Measurements from ENCODE around the gene PPM1H. TPM values are rescaled to one million over a fixed set of nuclear protein-coding genes. Genes with fewer than 3 reads are reported as not detected.
"Not testable (repeated sequence)": the region's sequence is repeated elsewhere in the genome, so short reads cannot be mapped to it uniquely, and the experiment has no call there.

Gene PPM1H
- total RNA-seq, 1 donor from 2014 or later = 4.0 TPM

DNA sequence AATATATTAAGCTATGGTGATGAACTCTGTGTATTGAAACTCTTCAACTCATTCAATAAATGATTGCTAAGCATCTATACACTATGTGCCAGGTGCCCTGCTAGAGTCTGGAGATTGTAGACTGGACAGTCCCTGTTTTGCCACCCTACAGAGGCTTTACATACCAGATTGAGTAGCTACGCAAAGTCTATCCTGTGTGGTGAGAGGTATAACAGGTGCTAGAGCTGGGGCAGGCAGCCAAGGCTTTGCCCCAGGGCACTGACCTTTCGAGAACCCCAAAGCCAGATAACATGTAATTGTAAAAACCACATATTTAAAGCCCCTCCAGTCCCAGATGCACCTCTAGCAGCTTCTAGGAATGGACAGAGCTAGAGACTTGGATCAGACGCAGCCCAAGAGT, 52.8 kb downstream of the PPM1H start:
- DNase-seq (ENCODE audit: low spot score) = no peak
- intact Hi-C loops (cut with DNase I) = no loop called here

DNA sequence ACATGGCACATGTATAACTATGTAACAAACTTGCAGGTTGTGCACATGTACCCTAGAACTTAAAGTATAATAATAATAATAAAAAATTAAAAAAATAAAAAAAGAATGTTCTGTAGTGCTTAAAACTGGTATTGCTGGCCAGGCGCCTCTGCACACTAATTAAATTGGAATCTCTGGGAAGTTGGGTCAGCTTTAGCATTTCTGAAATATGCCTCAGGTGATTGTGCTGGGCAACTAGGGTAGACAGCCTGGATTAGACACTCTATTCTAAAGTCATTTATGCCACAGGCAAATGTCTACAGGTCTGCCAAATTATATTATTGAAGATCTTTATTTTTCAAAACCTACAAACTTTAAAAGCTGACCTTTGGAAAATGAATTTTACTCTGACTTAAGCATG, 55.3 kb downstream of the PPM1H start:
- intact Hi-C loops (cut with DNase I) = no loop called here
- no peak for DNase-seq (ENCODE audit: low spot score)

DNA sequence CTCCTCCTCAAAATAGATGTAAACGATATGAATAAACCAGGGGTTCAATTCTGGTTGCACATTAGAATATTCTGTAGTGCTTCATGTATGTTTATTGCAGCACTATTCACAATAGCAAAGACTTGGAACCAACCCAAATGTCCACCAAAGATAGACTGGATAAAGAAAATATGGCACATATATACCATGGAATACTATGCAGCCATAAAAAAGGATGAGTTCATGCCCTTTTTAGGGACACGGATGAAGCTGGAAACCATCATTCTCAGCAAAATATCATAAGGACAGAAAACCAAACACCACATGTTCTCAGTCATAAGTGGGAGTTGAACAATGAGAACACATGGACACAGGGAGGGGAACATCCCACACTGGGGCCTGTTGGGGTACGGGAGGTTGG, 55.7 kb downstream of the PPM1H start:
- DNase-seq (ENCODE audit: low spot score); intact Hi-C loops (cut with DNase I): not testable (repeated sequence)

DNA sequence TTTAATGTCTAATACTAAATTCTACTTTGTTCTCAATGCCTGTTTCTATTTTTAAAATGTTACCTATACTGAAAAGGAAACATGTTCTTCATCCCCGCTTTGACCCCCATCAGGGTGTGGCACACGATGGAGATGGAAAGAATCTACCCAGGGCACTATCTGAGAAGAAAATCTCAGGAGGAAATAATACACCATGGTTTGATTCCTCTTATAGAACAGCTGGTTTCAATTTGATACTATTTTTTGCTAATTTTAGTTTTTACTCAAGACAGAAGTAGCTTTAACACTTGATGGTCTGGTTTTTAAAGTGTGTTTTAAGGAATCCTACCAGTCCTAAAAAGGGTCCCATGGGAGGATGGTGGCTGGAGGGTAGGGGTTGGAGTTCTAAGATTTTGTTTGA, 56.7 kb downstream of the PPM1H start:
- intact Hi-C loops (cut with DNase I) = no loop called here
- no peak for DNase-seq (ENCODE audit: low spot score)

DNA sequence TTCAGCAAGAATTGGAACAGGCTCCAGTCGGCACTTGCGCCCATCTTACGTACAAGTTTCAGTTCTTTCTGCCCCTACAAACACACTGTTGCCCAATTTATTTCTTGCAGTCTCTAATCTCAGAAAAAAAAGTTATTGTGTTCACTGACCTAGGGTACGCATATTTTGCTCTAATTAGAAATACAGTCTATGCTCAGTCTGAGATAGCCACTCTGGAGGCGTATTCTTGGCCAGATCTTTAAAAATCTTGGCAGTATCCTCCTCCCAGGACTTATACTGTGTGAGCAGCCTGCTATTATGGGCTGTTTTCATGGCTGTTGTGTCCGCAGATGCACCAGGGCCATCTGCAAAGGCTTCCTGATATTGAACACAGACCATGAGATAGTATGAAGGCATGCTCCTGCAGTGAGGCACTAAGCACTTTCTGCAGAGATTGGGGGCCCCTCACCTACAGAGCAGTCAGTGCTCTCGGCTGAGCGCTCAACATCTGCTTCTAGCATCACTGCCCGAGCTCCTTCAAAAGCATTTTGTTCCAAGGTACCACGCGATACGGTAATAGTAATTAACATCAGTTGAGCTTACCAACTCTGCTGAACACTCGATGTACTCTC, 57.9 kb downstream of the PPM1H start:
- DNase-seq (ENCODE audit: low spot score) = no peak

DNA sequence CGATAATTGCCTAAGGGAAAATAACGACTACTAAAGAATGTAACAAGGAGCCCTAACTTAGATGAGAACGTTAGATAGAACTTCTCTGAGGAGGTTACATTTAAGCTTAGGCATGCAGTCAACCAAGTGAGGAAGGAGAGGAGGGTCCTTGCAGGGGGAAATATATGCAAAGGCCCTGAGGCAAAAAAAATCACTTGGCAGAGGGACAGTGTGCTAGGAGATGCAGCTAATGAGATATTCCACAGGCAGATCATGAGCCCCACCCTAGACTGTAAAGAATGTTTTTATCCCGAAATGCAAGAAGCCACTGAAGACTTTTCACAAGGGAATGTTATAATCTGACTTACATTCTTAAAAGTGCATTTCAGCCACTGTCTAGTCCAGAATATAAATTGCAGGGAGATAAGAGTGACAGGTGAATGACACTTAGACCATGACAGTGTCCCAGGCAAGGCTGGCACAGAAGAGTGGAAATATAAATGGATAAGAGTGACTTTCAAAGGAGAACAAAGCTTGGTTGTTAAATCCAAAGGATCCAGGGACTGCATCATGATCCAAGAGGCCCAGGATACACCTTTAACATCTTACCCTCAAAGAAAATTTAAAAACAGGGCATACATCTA, 61.0 kb downstream of the PPM1H start:
- DNase-seq (ENCODE audit: low spot score) = no peak
- intact Hi-C loops (cut with DNase I) = no loop called here

More for the DNA sequence above, 57.9 kb downstream of the PPM1H start:
- intact Hi-C loops (cut with DNase I) = no loop called here

DNA sequence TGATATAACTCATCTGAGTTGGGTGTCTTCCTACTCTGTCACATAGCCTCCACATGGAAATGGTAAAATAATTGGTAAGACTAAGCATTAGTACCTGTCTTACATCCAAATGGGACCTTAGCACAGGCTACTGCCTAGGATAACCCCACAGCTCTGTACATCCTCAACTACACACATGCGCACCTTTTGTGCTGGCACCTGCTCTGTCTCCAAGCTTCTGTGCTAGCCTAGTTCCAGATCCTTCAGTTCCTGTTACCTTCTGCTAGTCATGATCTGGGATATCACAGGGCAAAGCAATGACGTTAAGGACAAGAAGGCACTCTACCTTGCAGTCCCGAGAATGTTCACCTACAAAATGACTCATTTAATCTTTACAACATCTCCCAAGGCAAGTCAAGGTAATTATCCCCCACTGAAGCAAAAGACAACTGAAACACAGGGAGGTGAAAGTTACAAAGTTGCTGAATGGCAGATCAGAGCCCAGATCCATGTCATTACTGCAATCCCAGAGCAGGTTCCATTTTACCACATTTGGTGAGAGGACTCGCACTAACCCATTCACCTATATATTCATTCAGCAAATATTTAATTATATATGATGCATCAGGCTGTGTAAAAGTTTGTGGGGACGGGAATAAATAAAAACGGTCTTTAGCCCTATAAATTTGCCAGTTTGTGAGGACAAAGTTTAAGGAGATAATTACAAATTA, 61.7 kb downstream of the PPM1H start:
- DNase-seq (ENCODE audit: low spot score) = no peak
- intact Hi-C loops (cut with DNase I) = no loop called here

DNA sequence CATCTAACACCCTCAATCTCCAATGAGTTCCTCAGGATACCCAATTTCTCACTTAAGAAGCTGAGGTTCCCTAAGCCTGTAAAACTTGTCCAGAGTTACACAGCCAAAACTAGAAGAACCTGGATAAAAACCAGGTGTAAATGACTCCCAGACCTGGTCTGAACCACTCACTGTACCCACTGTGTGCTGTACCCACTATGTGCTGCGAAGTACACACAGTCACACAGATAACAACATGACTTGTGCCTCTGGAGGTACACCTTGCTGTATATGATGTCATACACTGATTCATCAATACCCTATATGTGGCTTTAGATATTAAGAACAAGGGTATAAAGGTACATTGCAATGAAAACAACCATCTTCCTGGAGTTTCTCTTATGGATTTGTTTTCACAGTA, 66.1 kb downstream of the PPM1H start:
- intact Hi-C loops (cut with DNase I) = no loop called here

DNA sequence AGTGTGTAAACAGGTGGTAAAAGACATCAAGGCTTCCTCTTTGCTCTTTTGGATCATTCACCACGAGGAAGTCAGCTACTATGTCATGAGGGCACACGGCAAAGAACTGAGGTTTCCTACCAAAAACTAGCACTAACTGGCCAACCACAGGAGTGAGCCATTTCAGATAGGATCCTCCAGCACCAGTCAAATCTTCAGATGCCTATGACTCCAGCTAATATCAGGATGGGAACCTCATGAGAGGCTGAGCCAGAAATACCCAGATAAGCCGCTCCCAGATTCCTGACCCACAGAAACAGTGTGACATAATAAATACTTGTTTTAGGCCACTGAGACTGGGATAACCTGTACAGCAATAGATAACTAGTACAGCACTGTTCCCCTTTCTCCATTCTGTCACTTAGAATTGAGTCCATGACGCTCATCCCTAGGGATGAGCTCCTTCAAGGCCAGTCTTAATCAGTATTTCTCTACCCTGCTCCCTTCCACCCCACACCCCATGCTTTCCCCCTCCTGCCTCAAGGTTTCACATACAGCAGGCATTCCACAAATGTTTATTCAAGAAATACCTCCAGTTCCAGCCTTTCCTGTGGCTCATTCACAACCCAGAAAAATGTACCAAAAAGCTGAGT, 68.4 kb downstream of the PPM1H start:
- intact Hi-C loops (cut with DNase I) = no loop called here
- no peak for DNase-seq (ENCODE audit: low spot score)

More for the DNA sequence above, 66.1 kb downstream of the PPM1H start:
- DNase-seq (ENCODE audit: low spot score) = no peak

DNA sequence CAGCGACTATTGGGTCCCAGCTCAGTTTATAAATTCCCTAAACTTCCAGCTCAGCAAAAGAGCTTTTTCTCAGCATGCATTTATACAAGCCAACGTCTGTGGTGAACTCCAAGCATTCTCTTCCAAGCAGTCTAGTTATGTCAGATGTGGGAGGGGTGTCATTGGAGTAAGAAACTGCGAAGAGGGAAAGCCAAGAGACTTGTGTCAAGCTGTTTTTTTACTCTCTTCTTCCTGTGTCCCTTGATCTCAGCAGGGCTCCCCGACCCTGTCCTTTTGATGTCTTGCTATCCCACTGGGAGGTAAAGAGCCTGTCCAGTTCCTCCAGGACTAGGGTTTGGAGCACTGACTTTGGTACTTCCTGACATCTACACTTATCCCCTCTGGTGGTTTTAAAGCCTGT, 69.0 kb downstream of the PPM1H start:
- DNase-seq (ENCODE audit: low spot score) = no peak
- intact Hi-C loops (cut with DNase I) = no loop called here

DNA sequence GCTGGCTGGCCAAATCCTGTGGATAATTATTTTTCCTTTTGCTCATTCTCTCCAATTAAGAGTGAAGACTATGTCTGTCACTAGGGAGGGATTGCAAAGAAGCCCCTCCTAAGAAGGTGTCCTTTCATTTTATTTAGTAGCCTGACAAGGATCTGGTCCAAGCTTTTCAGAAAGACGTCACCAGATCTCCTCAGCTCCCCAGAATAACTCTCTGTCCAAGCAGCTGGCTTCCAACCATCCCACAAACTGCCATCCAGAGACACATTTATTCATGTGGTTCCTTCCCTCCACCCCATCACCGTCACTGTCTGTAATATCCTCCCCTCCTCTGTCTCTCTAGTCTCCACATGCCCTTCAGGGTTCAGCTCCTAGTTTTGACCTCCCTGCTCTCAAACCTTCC, 69.9 kb downstream of the PPM1H start:
- DNase-seq (ENCODE audit: low spot score) = no peak
- intact Hi-C loops (cut with DNase I) = no loop called here

DNA sequence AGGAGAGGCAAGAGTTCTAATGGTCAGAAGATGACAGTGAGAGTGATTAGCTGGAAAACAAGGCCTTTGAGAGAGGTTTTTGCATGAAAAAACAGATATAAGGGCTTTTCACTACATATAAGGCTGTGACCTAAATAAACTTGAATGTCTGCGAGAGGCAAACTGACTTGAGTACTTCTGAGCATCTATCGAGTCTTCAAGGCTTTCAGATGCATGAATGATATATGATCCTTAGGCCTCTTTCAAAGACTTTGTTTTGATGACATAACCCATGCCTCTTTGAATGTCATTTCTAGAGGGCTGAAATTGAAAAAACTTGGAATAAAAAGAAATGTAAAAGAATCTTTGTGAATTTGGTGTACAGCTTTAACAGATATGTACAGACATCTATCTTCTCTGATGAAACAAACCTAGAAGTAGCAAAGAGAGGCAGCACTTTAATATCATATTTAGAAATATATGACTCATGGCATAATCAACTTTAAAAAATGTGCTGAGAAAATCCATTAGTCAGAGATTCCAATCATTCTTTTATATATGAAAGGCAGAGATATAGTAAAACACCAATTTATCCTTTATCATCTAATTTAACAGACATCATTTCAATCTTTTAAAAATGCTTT, 72.6 kb downstream of the PPM1H start:
- intact Hi-C loops (cut with DNase I) = no loop called here
- no peak for DNase-seq (ENCODE audit: low spot score)

DNA sequence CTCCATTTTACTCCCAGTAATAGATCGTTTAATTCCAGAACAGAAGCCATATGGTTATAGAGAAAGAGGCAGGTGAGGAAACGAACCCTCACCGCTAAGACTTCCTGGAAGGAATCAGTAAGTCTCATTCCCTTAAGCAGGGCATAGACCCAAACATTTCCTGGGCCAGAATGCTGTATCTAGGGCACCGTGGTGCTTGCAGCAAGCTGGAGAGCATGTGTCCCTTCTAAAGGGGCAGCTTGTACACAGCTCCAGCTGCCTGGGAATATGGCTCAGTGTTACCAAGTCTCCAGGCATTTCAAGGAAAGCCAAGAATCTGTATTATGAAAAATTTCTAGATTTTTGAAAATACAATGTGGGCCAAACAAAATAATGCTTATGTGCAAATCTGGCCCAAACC, 73.4 kb downstream of the PPM1H start:
- DNase-seq (ENCODE audit: low spot score) = no peak
- intact Hi-C loops (cut with DNase I) = no loop called here

DNA sequence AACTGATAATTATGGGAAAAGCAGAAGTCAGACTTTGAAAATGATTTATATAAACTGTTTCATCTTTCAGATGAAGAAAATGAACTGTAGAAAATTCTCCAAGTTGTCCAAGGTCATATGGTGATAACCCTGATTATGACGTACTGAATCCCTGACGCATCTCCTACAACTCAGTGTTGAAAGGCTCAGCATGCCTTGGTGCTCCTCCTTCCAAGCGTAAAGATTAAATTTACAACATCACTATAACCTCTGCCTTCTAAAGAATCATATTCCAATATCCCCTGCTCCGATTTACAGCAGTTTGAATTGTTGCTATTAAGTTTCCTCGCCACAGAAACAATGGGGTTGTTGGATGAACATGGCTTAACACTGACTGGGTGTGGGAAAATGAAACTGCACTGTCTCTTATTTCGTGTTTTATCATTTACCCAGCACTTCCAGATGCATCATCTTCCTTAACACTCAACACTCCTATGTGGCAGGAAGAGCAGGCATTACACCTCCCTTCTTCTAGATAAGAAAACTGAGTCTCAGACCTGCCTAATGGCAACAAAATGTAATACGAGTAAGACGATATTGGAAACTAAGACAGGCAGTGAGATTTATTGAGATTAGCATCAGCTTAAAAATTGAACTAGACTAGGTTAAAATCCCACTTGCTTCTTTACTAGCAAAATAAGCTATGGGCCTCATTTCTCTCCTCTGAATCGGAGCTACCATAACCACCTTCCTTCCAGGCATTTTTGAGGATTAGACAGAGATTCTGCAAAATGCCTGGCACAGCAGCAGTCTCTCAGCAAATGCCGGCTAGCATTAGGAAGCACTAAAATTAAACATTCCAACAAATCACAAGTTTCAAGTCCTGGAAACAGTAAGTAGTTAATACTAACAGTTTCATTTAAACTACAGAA, 74.2 kb downstream of the PPM1H start:
- intact Hi-C loops (cut with DNase I) = no loop called here
- no peak for DNase-seq (ENCODE audit: low spot score)

DNA sequence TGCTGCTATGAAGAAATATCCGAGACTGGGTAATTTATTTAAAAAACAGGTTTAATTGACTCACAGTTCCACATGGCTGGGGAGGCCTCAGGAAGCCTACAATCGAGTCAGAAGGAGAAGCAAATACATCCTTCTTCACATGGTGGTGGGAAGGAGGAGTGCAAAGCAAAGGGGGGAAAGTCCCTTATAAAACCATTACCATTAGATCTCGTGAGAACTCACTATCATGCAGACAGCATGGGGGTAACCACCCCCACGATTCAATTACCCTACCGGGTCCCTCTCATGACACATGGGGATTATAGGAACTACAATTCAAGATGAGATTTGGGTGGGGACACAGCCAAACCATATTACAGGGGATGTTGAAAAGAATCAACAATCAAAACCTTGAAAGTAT, 74.9 kb downstream of the PPM1H start:
- no peak for DNase-seq (ENCODE audit: low spot score)
- intact Hi-C loops (cut with DNase I) = no loop called here

DNA sequence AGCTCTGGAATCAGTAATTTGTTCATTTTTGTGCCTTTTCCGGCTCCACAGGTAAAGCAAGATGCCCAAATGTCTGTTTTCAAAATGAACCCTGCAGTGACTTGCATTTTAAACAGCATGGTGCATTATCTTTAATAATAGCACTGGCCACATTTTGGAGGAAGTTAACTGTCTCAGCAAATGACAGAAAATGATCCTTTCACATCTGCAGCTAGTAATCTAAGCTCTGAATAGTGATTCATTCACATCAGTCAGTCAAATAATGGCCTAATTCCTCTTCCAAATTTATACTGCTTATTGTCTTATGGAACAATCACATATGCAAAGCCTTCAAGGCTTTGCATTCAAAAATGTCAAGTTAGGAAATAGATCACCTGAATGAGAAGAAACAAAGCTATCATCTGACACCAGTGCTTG, 75.6 kb downstream of the PPM1H start:
- intact Hi-C loops (cut with DNase I) = loop anchor here (10.0 kb wide), 1 partner anchor 75 kb away; the partner anchor contains the start of gene PPM1H
- no peak for DNase-seq (ENCODE audit: low spot score)

DNA sequence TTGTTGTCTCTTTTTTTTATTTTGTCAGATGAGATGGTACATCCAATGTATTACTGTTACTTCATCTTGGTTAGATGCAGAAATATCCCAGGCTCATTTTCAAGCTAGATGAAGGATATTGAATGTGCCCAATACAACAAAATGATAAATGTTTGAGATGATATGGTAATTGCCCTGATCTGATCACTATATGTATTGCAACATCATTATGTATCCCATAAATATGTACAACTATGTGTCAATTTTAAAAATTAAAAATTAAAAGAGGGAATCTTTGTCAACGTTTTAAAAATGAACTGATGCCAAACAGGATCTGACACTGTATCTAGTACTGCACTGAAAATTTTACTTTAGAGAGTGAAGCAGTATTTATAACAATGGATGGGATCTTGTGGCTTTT, 78.5 kb downstream of the PPM1H start:
- intact Hi-C loops (cut with DNase I) = loop anchor here (10.0 kb wide), 1 partner anchor 78 kb away; the partner anchor contains the start of gene PPM1H
- DNase-seq (ENCODE audit: low spot score) = no peak

DNA sequence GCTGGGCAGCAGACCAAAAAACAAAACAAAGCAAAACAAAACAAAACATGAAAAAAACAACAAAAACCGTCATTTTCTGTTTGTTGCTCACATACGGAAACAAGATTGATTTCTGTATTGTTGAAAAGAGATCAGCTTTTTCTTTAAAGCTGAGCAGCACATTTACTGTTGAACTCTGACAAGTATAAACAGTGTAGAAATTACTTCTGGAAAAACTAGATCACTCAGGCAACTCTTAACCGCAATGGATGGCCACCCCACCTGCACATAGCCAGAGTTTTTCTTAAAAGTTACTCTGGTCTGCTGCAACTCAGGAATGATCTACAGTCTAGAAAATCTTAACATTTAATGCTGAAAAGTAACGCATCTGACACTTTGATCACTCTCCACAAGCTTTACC, 80.9 kb downstream of the PPM1H start:
- DNase-seq (ENCODE audit: low spot score) = no peak
- intact Hi-C loops (cut with DNase I) = loop anchor here (10.0 kb wide), 1 partner anchor 81 kb away; the partner anchor contains the start of gene PPM1H

DNA sequence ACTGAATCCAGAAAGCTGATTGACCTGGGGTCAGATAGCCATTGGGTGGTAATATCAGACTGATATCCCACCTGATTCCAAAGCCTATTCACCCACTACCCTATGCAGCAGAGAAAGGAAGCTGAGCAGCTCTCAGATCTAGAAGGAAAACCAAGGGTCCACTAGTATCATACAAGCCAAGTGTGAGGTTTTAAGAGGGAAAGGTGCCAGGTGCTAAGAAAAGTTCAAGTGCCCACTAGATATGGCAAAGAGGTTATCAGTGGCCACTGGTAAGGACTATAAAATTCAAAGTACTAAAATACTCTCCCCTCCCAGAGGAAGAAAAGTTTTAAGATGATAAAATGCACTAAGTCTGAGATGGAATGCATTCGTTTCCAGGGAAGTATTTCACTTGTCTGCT, 85.6 kb downstream of the PPM1H start:
- DNase-seq (ENCODE audit: low spot score) = no peak

More for the DNA sequence above, 85.6 kb downstream of the PPM1H start:
- intact Hi-C loops (cut with DNase I) = no loop called here

All from cardiac septum (tissue), 1 donor.